GM12872 (cell line): ENCODE results near the gene ABCB8.
A peak's percentile ranks its signal among the peaks of the same experiment; 100 is the strongest.

Experiments
- CTCF ChIP-seq: IDR thresholded peaks from 3 replicates; pipeline ENCODE4 v1.5.1; 2011; ENCODE audit warnings: low read depth, mild to moderate bottlenecking, low read length, moderate library complexity; ENCODE audit not compliant: insufficient read depth

The ABCB8 gene

GRCh38 chr7:151028131-151028947 is at the start of gene ABCB8:
TSS of gene ABCB8 (plus strand) at chr7:151028450. CDS start at chr7:151028516, 66 bp downstream.
- TF ChIP-seq CTCF = peak; percentile 32; the same call in 2 of the 3 replicates

- no peak for TF ChIP-seq CTCF
Observed at GRCh38 chr7:150979713-150980390, 48.4 kb upstream of the ABCB8 start.

- no peak for TF ChIP-seq CTCF
Observed at GRCh38 chr7:150980663-150981062, 47.6 kb upstream of the ABCB8 start.

GRCh38 chr7:150981644-150982043 is 46.6 kb upstream of the ABCB8 start:
- no peak for TF ChIP-seq CTCF

- no peak for TF ChIP-seq CTCF
Observed at GRCh38 chr7:150982351-150982750, 45.9 kb upstream of the ABCB8 start.

GRCh38 chr7:150983893-150984368 is 44.3 kb upstream of the ABCB8 start:
- TF ChIP-seq CTCF = no peak

- peak; percentile 89 for TF ChIP-seq CTCF
Observed at GRCh38 chr7:150986099-150986512, 42.1 kb upstream of the ABCB8 start.
